GM18951 (cell line): ENCODE measurements around the gene KIAA1143.

Experiments
- POLR2A ChIP-seq: IDR thresholded peaks from 4 replicates; pipeline ENCODE4 v1.6.1; 2011; ENCODE audit warnings: mild to moderate bottlenecking; ENCODE audit not compliant: insufficient read length, insufficient read depth; ENCODE audit errors: extremely low read depth
- in situ Hi-C: fragments of 300-500 bp; cut with MboI; formaldehyde crosslinking; loops from one replicate; pipeline ENCODE4 v1.12.0; 2022; ENCODE audit warnings: low sequenced_read_pairs, mixed read lengths, inconsistent platforms; ENCODE audit not compliant: unreplicated experiment

The KIAA1143 gene

DNA sequence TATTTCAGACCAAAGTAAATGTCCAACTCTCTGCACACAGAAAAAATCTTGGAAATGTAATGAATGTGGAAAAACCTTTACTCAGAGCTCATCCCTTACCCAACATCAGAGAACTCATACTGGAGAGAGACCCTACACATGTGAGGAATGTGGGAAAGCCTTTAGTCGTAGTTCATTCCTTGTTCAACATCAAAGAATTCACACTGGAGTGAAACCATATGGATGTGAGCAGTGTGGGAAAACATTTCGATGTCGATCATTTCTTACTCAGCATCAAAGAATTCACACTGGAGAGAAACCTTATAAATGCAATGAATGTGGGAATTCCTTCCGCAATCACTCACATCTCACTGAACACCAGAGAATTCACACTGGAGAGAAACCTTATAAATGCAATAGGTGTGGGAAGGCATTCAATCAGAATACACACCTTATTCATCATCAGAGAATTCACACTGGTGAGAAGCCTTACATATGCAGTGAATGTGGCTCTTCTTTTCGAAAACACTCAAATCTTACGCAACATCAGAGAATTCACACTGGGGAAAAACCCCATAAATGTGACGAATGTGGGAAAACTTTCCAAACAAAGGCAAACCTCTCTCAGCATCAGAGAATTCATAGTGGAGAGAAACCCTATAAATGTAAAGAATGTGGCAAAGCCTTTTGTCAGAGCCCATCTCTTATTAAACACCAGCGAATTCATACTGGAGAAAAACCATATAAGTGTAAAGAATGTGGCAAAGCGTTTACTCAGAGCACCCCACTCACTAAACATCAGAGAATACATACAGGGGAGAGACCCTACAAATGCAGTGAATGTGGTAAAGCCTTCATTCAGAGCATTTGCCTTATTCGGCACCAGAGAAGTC is 40.0 kb downstream of the KIAA1143 start:
- in situ Hi-C loops = no loop called here
- no peak for TF ChIP-seq POLR2A

GRCh38 chr3:44712455-44713075 is 48.9 kb downstream of the KIAA1143 start, which contains the start of gene ZNF502:
ZNF502 (plus strand) TSS chr3:44712660; CDS start chr3:44720262, 7,602 bp downstream.
- no peak for TF ChIP-seq POLR2A
- in situ Hi-C loops = no loop called here
